Superior temporal gyrus (tissue), 1 donor: ENCODE results near the gene NIF3L1.
A peak's percentile ranks its signal among the peaks of the same experiment; 100 is the strongest.

Source experiments
- DNase-seq: peaks from one replicate; pipeline ENCODE4 v3.0.0-alpha.2; 2016; ENCODE audit errors: extremely low spot score

NIF3L1 gene, protein sequence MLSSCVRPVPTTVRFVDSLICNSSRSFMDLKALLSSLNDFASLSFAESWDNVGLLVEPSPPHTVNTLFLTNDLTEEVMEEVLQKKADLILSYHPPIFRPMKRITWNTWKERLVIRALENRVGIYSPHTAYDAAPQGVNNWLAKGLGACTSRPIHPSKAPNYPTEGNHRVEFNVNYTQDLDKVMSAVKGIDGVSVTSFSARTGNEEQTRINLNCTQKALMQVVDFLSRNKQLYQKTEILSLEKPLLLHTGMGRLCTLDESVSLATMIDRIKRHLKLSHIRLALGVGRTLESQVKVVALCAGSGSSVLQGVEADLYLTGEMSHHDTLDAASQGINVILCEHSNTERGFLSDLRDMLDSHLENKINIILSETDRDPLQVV

DNA sequence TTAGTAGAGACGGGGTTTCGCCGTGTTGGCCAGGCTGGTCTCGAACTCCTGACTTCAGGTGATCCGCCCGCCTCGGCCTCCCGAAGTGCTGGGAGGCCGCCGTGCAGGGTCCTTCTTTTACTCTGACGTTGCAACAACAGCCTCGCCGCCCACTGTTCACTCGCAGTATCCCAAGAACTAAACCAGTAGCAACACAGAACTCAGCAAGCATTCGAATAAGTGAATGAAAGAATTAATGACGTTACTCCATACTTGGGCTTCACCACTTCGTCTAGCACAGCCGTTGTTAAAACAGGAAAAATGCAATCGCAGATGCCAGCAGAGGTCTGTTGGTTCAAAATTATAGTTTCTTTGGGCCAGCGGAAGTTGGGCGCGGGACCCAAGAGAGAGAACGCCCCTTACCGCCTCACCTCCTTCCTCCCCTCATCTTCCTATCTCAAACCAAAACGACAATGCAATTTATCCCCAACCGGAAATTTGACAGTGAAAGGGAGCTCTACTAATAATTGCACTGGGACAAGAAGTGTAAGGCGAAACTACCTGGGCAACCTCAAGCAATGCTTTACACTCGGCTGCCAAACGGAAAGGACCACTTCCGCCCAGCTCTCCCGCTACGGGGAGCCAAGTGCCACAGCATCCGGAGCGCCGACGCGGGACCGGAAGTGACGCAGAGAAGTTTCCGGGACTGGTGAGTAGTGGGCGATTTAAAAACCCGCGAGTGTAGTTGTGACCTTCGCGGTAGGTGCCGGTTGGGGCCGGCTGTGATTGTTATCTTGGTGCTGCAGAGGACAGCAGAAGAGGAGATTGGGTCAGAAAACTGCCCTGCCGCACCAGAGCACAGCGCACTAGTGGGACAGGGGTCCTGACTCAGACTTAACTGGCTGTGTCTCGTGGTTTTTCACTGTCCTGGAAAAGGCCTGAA is at the start of gene NIF3L1, which contains the start of gene PPIL3:
Gene NIF3L1, plus strand, starts transcription at position 668 of the 922 bp plus-strand sequence. CDS start 2,573 bp downstream, outside the sequence.
Gene PPIL3, minus strand, starts transcription at position 374 of the 922 bp plus-strand sequence. CDS start 1,462 bp downstream, outside the sequence.
- peak; percentile 99 for DNase-seq

DNA sequence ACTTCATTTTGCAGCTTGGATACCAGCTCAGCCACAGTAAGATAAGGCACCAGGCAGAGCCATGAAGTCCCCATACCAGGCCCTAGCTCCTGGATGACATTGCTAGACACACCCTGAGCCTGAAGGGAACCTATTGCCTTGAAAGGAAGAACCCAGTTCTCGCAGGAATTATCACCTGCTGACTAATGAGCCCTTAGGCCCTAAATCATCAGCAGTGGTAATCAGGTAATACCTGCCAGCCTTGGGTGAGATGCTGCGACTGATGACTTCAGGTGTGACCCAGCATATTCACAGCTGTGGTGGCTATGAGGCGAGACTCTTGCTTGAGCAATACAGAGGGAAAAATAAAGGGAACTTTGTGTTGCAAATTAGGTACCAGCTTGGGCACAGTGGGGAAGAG is 49.7 kb upstream of the NIF3L1 start:
- no peak for DNase-seq

DNA sequence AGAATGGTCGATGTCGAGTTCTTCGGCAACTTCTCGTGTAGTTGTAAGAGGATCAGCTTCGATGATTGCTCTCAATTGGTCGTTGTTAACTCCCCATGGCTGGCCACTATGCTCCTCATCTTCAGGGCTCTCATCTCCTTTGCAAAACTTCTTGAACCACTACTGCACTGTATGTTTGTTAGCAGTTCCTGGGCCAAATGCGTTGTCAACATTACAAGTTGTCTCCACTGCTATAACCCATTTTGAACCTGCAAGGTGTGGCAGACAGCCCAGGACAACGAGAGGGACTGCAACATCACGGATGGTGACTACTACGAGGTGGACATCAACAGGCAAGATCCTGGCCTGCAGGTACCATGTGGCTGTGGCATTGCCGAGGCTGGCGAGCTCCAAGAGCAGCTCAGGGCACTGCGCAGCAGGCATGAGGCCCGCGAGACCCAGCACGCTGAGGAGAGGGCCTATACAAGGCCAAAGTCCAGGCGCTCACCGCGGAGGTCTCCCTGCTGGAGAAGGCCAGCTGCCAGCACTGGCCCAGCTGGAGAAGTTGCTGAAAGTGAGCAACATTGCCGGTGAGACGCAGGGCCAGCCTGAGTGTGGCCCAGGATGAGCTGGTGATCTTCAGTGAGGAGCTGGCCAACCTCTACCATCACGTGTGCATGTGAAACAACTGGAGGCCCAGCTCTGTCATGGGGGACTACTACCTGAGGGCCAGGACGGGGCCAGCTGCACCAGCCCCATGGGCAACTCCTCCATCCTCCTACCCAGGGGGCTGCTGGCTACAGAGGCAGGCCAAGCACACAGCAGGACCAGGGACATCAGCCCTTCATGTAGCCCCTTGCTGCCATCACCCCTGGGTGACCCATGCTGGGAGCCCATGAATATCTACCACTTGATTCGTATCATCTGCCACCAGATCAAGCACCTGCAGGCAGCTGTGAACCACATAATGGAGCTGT is 44.9 kb upstream of the NIF3L1 start:
- no peak for DNase-seq

DNA sequence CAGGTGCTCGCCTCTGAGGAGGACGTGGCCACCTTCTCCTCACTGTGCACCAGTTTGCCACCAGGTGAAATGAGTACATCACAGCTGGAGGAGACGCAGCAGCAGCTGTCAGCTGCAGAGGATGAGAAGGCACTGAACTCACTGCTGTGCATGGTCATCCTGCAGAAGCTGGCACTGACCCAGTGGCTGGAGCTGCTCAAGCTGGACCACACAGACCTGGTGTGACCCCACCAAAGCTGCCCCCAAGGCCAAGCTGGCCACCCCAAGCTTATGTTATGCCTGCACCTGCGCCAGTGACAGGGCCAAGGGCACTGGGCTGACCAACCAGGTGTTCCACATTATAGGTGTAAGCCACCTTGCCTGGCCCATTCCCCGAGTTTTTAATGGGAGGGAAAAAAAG is 44.0 kb upstream of the NIF3L1 start:
- DNase-seq: no peak

DNA sequence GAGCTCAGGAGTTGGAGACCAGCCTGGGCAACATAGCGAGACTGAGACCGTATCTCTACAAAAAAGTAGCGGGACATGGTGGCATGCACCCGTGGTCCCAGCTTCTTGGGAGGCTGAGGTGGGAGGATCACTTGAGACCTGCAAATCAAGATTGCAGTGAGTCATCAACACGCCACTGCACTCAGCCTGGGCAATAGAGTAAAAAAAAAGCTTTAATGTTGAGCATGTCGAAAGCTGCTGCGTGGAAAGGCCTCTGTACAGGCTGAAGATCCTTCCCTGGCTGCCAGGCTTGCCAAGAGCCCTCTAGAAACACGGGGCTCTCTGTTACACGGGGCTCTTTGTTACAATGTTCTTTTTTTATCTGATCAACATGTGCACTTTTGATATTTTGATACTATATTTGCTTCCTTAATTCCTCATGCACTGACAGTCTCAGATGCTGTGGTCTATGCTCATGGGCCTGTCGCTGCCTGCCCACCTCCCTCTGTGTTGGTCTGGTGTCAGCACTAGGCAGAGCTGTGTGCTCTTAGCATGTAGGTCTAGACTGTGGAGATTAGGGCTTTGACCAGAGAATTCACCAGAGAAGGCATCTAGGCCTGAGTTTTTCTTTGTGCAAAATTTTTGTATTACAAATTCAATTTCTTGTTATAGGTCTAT is 43.4 kb upstream of the NIF3L1 start:
- no peak for DNase-seq

DNA sequence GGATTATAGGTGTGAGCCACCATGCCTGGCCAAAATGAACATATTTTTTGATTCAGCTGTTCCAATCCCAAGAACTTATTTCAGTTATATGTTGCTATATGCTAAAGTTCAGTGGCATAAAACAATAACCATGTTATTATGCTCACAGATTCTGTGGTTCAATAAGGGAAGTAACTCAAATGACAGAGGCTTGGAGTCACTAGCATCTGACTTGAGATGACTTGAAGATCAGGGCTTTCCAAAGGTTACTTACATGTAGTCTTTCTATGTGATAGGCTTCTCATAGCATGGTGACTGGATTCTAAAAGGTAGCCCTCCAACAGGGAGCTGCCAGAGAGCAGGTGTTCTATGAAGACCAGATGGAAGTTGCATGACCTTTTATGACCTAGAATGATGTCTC is 41.9 kb upstream of the NIF3L1 start:
- DNase-seq: no peak

DNA sequence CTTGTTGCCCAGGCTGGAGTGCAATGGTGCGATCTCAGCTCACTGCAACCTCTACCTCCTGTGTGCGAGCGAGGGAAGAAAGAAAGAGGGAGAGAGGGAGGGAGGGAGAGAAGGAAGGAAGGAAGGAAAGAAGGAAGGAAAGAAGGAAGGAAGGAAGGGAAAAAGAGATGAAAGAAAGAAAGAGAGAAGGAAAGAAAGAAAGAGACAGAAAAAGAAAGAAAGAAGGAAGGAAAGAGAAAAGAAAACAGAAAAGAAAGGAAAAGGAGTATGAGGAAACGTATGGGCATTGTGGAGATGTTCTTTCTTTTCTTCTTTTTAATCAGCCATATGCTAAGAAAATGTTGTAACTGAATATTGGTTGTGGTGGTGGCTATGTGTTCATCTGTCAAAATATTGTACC is 41.2 kb upstream of the NIF3L1 start:
- DNase-seq: no peak

DNA sequence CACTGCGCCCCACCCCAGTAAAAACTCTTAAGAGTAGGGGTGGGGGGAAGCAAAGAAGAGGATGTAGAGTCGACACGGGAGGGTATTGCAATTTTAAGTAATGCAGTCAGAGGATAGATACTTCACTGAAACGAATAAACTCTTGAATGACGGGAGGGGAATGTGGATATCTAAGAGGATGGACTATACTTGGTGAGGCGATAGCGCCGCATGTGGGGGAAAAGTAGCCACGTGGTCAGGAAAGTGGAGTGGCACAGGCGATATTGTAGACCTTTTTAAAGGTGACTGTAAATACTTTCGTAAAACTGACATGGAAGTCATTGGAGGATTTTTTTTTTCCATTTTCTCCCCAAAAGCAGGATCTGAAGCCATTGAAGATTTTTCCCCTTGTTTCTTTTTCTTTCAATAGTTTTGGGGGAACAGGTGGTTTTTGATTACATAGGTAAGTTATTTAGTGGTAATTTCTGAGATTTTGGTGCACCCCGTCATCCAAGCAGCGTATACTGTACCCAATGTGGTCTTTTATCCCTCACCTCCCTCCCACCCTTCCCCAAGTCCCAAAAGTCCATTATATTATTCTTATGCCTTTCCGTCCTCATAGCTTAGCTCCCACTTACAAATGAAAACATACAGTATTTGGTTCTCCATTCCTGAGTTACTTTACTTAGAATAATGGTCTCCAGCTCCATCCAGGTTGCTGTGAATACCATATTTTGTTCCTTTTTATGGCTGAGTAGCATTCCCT is 38.5 kb upstream of the NIF3L1 start:
- DNase-seq: no peak

DNA sequence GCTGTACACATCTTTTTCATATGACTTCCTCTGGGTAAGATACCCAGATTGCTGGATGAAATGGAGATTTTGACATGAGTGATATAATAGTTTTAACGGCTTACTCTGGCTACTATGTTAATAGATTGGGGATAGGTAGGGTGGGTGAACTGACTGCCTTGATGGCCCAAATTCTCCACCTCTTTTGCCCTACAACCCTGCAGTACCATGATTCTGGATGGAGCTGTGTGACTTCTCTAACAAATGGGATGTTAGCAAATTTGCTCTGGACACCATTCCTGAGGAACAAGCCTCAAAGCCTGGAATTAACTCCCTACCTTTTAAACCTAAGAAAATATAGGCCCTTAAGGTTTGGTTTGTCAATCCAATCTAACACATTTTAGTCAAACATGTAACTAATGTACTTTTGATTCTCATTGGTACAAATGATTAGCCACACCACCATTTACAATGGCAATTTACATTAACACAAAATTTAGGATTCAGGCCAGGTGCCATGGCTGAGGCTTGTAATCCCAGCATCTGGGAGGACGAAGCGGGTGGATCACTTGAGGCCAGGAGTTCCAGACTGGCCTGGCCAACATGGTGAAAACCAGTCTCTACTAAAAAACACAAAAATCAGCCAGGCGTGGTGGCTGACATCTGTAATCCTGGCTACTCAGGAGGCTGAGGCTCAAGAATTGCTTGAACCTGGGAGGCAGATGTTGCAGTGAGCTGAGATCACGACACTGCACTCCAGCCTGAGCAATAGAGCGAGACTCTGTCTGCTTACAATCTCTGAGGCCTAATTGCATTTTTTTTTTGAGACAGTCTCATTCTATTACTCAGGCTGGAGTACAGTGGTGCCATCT is 37.5 kb upstream of the NIF3L1 start:
- no peak for DNase-seq

DNA sequence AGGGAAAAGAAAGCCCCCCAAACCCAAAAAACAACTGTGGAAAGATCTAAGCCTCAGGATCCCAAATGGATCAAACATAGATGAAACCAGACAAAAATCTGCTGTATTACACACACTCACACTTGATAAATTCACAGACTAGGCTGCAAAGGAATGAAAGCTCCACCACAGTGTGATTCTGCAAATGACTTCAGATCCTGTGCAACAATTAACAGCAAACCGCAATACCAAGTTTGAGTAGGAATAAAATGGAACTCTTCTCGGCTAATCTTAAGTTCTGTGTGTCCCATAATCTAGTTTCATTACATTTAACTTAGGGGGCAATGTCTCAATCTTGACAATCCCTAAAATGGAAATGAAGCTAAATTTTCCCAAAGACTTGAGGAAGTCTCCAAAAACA is 36.6 kb upstream of the NIF3L1 start:
- no peak for DNase-seq

DNA sequence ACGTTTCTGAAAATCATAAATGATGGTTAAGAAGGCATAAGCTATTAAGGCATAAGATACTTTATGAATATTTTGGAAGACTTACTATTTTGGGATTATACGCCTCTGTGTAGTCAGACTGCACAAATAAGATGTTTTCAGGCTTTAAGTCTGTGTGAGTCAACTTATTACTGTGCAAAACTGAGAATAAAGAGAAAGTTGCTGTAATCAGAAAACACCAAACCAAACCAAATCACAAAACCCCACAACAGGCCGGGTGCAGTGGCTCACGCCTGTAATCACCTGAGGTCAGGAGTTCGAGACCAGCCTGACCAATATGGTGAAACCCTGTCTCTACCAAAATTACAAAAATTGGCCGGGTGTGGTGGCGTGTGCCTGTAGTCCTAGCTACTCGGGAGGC is 32.4 kb upstream of the NIF3L1 start:
- no peak for DNase-seq

DNA sequence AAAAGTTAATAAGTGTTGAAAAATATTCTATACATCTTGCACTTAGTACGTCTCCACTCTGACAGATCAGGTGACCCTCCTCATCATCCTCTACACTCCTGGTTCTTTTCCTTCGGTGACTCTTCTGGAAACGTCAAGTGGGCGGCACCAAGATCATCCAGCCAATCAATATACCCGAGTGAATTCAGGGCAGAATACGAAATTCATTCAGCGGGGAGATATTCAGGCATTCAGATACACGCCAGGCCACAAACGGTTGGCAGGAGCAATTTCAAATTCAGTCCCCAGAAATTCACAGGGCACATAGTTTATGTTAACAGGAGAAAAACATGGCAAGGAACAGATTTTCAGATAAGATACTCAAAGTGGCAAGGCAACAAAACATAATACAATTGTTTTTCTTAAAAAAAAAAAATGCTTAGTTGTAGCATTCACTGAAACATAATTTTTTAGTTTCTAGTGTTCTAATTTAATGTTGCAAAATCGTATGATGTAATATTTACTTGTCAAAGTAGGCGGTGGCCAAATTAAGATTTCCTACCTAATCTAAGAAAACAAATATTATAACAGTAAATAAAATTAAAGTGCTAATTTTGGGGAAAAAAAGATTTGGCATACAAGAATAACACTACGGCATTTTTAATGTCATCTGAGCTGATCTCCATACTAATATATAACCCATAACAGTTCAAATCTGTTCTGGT is 28.9 kb upstream of the NIF3L1 start:
- DNase-seq: peak; percentile 38

DNA sequence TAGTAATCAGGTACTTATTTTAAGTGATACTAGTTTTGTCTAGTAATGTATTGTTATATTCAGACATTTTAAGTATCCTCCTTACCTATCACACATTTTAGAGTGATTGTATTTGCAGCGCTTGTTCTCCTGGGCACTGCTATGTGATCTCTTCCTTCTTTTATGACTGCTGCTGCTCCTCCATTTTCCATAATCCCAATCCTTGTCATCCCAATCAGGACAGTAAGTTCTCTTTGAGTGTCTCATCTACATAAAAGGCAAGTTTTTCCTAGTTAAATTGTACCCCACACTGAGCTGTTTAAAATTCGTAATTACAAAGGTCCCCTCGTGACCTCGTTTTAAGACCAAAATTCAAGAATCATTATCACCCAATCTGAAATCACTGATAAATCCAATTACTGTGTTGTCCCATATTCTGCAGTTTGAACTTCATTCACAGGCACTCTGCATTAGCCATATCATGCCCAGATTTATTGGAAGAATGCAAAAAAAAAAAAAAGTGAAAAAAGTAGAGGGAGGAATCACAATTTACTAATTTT is 27.5 kb upstream of the NIF3L1 start:
- peak; percentile 33 for DNase-seq

DNA sequence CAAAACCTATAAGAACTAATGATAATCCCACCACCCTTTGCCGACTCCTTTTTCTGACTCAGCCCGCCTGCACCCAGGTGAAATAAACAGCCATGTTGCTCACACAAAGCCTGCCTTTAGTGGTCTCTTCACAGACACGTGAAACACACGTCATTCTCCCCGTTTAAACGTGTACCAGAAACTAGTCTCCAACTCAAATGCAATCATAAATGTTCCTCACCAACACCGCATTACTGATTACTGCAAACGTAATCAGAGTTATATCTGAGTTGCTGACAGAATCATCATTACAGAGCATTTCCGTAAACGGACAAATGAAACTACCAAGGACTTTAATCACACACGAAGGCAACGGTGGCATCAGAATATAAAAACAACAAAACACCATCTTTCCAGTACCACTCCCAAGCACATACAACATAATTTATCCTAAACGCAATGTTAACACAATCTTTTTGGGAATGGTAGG is 26.6 kb upstream of the NIF3L1 start:
- DNase-seq: peak; percentile 52

DNA sequence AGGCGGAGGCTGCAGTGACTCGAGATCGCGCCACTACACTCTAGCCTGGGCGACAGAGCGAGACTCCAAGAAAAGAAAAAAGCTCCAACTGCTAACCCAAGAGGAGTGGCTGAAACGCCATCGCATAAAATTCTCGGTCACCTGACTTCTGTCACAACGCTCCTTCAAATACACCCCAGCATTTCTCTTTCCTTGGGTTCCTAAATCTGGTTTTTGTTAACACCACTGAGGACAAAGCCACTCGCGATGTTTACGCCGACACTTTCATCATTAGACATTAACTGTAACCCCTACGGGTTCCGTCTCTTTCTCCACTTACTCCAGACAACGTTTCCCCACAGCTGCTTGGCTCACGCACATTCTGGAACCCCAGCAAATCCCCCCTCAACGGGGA is 25.4 kb upstream of the NIF3L1 start:
- peak; percentile 78 for DNase-seq

DNA sequence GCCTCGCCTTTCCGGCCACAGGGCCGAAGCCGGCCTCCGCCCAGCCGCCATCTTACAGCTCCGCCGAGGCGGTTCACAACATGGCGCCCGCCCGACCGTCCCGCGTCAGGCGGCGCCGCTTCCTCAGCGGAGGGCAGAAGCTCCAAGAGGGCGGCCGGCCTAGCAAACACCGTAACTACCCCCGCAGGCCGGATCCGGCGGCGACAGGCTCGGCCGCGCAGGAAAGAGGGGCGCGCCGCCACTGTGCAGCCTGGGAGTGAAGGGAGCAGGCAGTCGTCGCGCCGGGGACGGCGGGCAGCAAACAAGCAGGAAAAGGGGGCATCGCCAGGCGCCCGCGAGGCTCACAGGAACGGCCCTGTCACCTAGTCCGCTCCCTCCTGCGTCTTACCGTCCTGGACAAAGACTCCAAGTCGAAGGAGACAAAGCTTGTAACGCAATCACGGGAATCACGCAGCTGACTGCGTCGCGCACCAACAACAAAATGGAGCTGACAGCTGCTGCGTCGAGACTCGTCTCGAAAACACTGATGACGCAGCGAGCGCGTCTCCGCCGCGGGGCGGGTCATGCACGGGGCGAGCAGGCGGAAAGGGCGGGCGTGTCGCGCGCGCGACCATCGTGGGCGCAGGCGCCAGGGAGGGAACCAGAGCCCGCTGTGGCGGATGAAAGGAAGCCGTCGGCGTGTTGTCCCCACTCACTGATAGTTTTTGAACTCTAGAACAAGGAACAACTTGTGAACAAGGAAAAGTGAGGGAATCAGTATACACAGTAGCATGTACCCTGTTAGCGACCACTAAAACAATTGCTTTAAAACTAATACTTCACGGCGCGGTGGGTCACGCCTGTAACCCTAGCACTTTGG is 24.8 kb upstream of the NIF3L1 start, which contains the start of gene CLK1:
Gene CLK1, minus strand, starts transcription at position 483 of the 859 bp plus-strand sequence. CDS start 2,796 bp downstream, outside the sequence.
- DNase-seq: peak; percentile 97

DNA sequence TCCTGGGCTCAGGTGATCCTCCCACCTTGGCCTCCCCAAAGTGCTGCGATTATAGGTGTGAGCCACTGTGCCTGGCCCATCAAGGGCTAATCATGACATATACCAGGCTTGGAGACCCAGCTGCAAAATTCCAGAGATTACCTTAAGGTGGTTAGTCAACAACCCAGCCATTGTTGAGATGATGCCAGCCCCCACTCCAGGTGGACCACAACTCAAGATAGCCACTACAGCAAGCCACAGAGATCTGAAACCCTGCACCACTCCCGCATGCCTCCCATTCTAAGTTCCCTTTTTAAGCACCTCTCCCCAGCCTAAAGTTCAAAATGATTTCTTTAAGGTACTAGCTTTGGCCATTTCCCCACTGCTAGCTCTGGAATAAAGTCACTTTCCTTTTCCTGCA is 20.2 kb upstream of the NIF3L1 start:
- no peak for DNase-seq
